ENCODE data around the gene TMEM186.
"Not testable (repeated sequence)": the region's sequence is repeated elsewhere in the genome, so short reads cannot be mapped to it uniquely, and the experiment has no call there.

Gene TMEM186

DNA sequence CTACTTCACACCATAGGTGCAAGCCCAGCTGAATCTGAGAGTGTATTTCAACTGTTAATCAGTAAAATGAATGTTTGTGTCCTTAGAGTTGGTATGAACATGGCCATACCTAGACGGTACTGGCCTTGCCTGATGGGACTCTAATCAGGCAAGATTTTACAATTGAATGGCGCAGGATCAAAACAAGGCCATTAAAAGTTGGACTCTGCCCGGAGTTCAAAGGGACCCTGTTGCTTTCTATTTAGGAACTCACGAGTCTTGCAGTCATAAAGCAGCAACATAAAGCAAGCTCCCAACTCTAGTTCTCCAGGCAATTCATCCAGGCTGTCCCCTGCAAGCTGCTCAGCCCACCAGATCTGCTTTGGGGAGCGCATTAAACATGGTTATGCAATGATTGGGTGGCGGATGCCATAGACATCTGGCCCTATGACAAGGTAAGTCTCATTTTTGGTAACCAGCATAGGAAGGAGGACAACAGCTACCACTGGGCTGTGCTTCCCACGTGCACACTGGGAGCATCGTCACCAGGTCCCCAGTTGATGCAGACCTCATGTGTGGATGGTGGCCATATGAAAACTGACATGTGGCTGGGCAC is 8.8 kb downstream of the TMEM186 start:
- TF ChIP-seq, protein P1, sequence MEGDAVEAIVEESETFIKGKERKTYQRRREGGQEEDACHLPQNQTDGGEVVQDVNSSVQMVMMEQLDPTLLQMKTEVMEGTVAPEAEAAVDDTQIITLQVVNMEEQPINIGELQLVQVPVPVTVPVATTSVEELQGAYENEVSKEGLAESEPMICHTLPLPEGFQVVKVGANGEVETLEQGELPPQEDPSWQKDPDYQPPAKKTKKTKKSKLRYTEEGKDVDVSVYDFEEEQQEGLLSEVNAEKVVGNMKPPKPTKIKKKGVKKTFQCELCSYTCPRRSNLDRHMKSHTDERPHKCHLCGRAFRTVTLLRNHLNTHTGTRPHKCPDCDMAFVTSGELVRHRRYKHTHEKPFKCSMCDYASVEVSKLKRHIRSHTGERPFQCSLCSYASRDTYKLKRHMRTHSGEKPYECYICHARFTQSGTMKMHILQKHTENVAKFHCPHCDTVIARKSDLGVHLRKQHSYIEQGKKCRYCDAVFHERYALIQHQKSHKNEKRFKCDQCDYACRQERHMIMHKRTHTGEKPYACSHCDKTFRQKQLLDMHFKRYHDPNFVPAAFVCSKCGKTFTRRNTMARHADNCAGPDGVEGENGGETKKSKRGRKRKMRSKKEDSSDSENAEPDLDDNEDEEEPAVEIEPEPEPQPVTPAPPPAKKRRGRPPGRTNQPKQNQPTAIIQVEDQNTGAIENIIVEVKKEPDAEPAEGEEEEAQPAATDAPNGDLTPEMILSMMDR (IDR thresholded peaks at IDR 0.05; ENCODE audit: low read depth, low read length): no peak
- TF ChIP-seq MYC (IDR thresholded peaks at IDR 0.05; ENCODE audit: low read depth, low read length) (no peak), POLR2A (IDR thresholded peaks at IDR 0.05; ENCODE audit: extremely low read depth, insufficient read length) (no peak)
- TF ChIP-seq, protein P2, sequence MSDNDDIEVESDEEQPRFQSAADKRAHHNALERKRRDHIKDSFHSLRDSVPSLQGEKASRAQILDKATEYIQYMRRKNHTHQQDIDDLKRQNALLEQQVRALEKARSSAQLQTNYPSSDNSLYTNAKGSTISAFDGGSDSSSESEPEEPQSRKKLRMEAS (IDR thresholded peaks at IDR 0.05; ENCODE audit: low read depth, low read length): no peak
- H3K4me3 ChIP-seq (ENCODE audit: low read depth, low read length): no peak overlapping the region
- DNase-seq (ENCODE audit: low read depth): no peak

DNA sequence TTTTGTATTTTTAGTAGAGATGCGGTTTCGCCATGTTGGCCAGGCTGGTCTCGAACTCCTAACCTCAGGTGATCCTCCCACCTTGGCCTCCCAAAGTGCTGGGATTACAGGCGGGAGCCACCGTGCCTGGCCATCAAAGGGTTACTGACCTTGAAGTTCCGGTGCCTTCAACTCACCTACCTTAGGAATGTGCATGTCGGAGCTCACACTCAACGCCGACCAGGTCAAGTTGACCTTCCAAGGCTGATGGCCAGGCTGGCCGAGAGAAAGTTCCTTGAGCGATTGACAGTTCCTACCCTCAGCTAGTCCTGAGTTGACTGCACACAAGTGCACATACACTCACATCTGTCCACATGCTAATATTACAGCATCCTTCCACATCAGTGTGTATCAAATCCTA is 11.1 kb downstream of the TMEM186 start:
- DNase-seq (ENCODE audit: low read depth); H3K4me3 ChIP-seq (ENCODE audit: low read depth, low read length): not testable (repeated sequence)

DNA sequence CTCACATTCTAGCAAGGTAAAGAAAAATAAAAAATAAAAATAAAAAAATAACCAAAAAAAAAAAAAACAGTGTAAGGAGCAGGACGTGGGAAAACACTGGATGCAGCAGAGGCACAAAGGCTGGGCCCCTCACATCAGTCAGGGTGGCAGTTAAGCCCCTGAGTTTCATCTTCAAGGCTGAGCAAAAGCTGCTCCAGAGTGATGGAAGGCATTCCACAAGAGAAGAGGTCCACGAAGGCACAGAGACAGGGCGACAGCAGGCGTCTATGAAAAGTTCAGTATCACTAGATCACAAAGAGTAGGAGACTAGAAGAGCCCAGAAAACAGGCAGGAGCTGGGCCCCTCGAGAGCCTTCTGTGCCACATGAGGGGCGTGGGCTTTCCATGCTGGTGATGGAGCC is 12.0 kb downstream of the TMEM186 start:
- TF ChIP-seq, protein P2 (IDR thresholded peaks at IDR 0.05; ENCODE audit: low read depth, low read length): no peak
- TF ChIP-seq POLR2A (IDR thresholded peaks at IDR 0.05; ENCODE audit: extremely low read depth, insufficient read length) (no peak), MYC (IDR thresholded peaks at IDR 0.05; ENCODE audit: low read depth, low read length) (no peak)
- TF ChIP-seq, protein P1 (IDR thresholded peaks at IDR 0.05; ENCODE audit: low read depth, low read length): no peak
- DNase-seq (ENCODE audit: low read depth): no peak
- H3K4me3 ChIP-seq (ENCODE audit: low read depth, low read length): no peak overlapping the region

DNA sequence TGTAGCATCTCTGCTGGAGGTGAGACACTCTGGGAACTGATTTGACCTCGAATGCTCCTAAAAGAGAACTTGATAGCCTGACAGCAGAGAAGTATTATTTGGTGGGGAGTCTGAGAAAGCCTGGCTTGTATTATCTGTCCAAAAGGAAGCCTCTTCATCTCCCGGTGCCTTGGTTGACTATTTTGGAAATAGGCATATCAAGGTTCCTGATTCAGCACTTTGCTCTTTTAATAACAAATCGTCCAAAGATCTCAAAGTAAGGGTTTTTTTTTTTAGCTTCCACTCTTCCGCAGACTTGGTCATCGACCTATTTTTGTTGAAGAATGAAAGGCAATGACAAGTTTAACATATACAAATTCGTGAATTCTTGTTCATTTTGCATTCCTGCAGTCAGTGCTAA is 14.8 kb downstream of the TMEM186 start:
- H3K4me3 ChIP-seq (ENCODE audit: low read depth, low read length): no peak overlapping the region
- no peak for DNase-seq (ENCODE audit: low read depth)
- TF ChIP-seq MYC (IDR thresholded peaks at IDR 0.05; ENCODE audit: low read depth, low read length) (no peak), POLR2A (IDR thresholded peaks at IDR 0.05; ENCODE audit: extremely low read depth, insufficient read length) (no peak)
- TF ChIP-seq, protein P1 (IDR thresholded peaks at IDR 0.05; ENCODE audit: low read depth, low read length): no peak
- TF ChIP-seq, protein P2 (IDR thresholded peaks at IDR 0.05; ENCODE audit: low read depth, low read length): no peak

DNA sequence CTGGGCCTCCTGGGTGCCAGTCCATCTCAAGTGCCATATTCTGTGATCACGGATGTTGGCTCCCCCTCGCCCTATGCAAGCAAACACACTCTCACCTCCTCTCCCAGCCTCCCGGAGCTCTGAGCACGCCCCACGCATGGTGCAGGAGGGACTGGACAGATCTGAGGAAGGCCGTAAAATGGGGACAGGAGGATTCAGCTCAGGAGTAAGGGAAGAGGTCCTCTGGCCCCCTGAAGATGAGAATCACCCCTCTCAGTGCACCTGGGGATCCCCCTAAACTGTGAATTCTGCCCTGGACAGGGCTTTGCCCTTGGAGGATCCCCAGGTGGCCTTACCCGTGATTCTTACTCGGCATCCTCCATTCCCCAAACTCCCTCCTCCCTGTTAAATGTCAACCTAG is 15.6 kb downstream of the TMEM186 start:
- no peak overlapping the region for H3K4me3 ChIP-seq (ENCODE audit: low read depth, low read length)
- DNase-seq (ENCODE audit: low read depth): no peak
- no peak for TF ChIP-seq MYC (IDR thresholded peaks at IDR 0.05; ENCODE audit: low read depth, low read length)
- TF ChIP-seq, protein P2 (IDR thresholded peaks at IDR 0.05; ENCODE audit: low read depth, low read length): no peak
- no peak for TF ChIP-seq POLR2A (IDR thresholded peaks at IDR 0.05; ENCODE audit: extremely low read depth, insufficient read length)
- TF ChIP-seq, protein P1 (IDR thresholded peaks at IDR 0.05; ENCODE audit: low read depth, low read length): no peak

DNA sequence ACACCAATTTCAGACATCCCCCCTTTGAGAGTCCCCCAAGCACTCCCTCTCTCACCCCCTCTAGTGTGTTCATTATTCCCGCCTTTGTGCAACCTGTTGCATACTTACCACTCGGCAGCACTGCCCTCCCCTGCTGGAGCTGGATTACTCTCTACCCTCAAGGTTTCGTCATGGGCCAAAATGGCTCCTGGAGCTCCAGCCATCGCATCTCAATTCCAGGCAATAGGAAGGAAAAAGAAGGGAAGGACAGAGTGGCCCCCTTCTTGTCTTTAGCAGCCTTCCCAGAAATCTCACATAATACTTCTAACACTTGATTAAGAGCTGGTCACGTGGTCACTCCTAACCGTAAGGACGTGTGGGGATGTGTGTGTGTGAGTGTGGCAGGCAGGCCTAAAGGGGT is 20.2 kb downstream of the TMEM186 start:
- DNase-seq (ENCODE audit: low read depth): no peak
- H3K4me3 ChIP-seq (ENCODE audit: low read depth, low read length): no peak overlapping the region
- TF ChIP-seq, protein P1 (IDR thresholded peaks at IDR 0.05; ENCODE audit: low read depth, low read length): no peak
- TF ChIP-seq POLR2A (IDR thresholded peaks at IDR 0.05; ENCODE audit: extremely low read depth, insufficient read length): no peak
- TF ChIP-seq MYC (IDR thresholded peaks at IDR 0.05; ENCODE audit: low read depth, low read length): no peak
- TF ChIP-seq, protein P2 (IDR thresholded peaks at IDR 0.05; ENCODE audit: low read depth, low read length): no peak
